ENCODE results near the gene CHD8.

CHD8 gene

GRCh38 chr14:21415329-21415728 is 40.6 kb downstream of the CHD8 start:
- in situ Hi-C loops (cut with HindIII; ENCODE audit: low sequenced_read_pairs): no loop called here
- no peak for TF ChIP-seq CTCF (IDR thresholded peaks at IDR 0.05; ENCODE audit: low read depth, low read length)
- DNase-seq (ENCODE audit: low read depth, low spot score): no peak
- H3K4me3 ChIP-seq (ENCODE audit: low read depth, low read length): no peak overlapping the region

GRCh38 chr14:21414137-21414631 is 41.7 kb downstream of the CHD8 start:
- DNase-seq (ENCODE audit: low read depth, low spot score): no peak
- in situ Hi-C loops (cut with HindIII; ENCODE audit: low sequenced_read_pairs): no loop called here
- H3K4me3 ChIP-seq (ENCODE audit: low read depth, low read length): no peak overlapping the region
- TF ChIP-seq CTCF (IDR thresholded peaks at IDR 0.05; ENCODE audit: low read depth, low read length): no peak

- no peak overlapping the region for H3K4me3 ChIP-seq (ENCODE audit: low read depth, low read length)
- in situ Hi-C loops (cut with HindIII; ENCODE audit: low sequenced_read_pairs): no loop called here
- DNase-seq (ENCODE audit: low read depth, low spot score): peak; percentile 77
- no peak for TF ChIP-seq CTCF (IDR thresholded peaks at IDR 0.05; ENCODE audit: low read depth, low read length)
Observed at GRCh38 chr14:21408147-21408546, 47.8 kb downstream of the CHD8 start.

GRCh38 chr14:21406213-21406612 is 49.7 kb downstream of the CHD8 start:
- in situ Hi-C loops (cut with HindIII; ENCODE audit: low sequenced_read_pairs): no loop called here
- no peak for TF ChIP-seq CTCF (IDR thresholded peaks at IDR 0.05; ENCODE audit: low read depth, low read length)
- no peak for DNase-seq (ENCODE audit: low read depth, low spot score)
- no peak overlapping the region for H3K4me3 ChIP-seq (ENCODE audit: low read depth, low read length)

GRCh38 chr14:21405097-21405496 is 50.8 kb downstream of the CHD8 start:
- no peak for DNase-seq (ENCODE audit: low read depth, low spot score)
- no peak overlapping the region for H3K4me3 ChIP-seq (ENCODE audit: low read depth, low read length)
- in situ Hi-C loops (cut with HindIII; ENCODE audit: low sequenced_read_pairs): no loop called here
- no peak for TF ChIP-seq CTCF (IDR thresholded peaks at IDR 0.05; ENCODE audit: low read depth, low read length)

- in situ Hi-C loops (cut with HindIII; ENCODE audit: low sequenced_read_pairs): no loop called here
- no peak overlapping the region for H3K4me3 ChIP-seq (ENCODE audit: low read depth, low read length)
- no peak for DNase-seq (ENCODE audit: low read depth, low spot score)
- TF ChIP-seq CTCF (IDR thresholded peaks at IDR 0.05; ENCODE audit: low read depth, low read length): no peak
Observed at GRCh38 chr14:21399311-21399870, 56.5 kb downstream of the CHD8 start.
